Raji (cell line): ENCODE data around the gene F8.

Source experiments
- POLR2A ChIP-seq: IDR thresholded peaks from 2 replicates; pipeline ENCODE4 v1.6.1; 2011; ENCODE audit warnings: low read depth, low read length, control low read depth; ENCODE audit not compliant: insufficient read depth

Gene F8

GRCh38 chrX:155052738-155053498 is 30.4 kb upstream of the F8 start:
- no peak for TF ChIP-seq POLR2A

- TF ChIP-seq POLR2A, result no peak
These were observed 26.6 kb upstream of the F8 start for GRCh38 chrX:155048977-155049619.

GRCh38 chrX:155046811-155047528 is 24.4 kb upstream of the F8 start:
- TF ChIP-seq POLR2A, result no peak

- TF ChIP-seq POLR2A, result no peak
These were observed 23.7 kb upstream of the F8 start for GRCh38 chrX:155046129-155046810.

GRCh38 chrX:155035688-155036087 is 13.2 kb upstream of the F8 start:
- no peak for TF ChIP-seq POLR2A

- no peak for TF ChIP-seq POLR2A
These were observed 9.1 kb upstream of the F8 start for GRCh38 chrX:155031657-155032056.

GRCh38 chrX:155028877-155029291 is 6.4 kb upstream of the F8 start:
- no peak for TF ChIP-seq POLR2A

GRCh38 chrX:155028129-155028528 is 5.6 kb upstream of the F8 start:
- 0 out of 2 replicates have a peak, but pooled peaks have one; percentile 11 for TF ChIP-seq POLR2A

GRCh38 chrX:155027509-155028066 is 5.1 kb upstream of the F8 start:
- TF ChIP-seq POLR2A, result no peak

- TF ChIP-seq POLR2A, result peak; percentile 71
These were observed 4.4 kb upstream of the F8 start, which contains the start of gene FUNDC2 for GRCh38 chrX:155026727-155027508. FUNDC2 (plus strand) TSS chrX:155026844; CDS start chrX:155026939, 95 bp downstream.

- TF ChIP-seq POLR2A, result no peak; the same call in 1 of the 2 replicates
These were observed 3.9 kb upstream of the F8 start for GRCh38 chrX:155026420-155026726.

- TF ChIP-seq POLR2A, result no peak
These were observed 1.6 kb upstream of the F8 start for GRCh38 chrX:155023907-155024833.

GRCh38 chrX:155020591-155020990 is 1.9 kb downstream of the F8 start:
- TF ChIP-seq POLR2A, result no peak
